ENCODE results near the gene HERC4.

The HERC4 gene

GRCh38 chr10:68074775-68075549 lies at the start of gene HERC4:
Gene HERC4 (minus strand): TSS chr10:68075283. CDS start chr10:68073108, 2,175 bp downstream.
- FAIRE-seq, result no peak

- FAIRE-seq, result no peak
Observed at GRCh38 chr10:68124718-68125117, 49.6 kb upstream of the HERC4 start.

- no peak for FAIRE-seq
Observed at GRCh38 chr10:68121852-68122251, 46.8 kb upstream of the HERC4 start.

- FAIRE-seq, result no peak
Observed at GRCh38 chr10:68121020-68121743, 46.1 kb upstream of the HERC4 start.

- no peak for FAIRE-seq
Observed at GRCh38 chr10:68118657-68119056, 43.6 kb upstream of the HERC4 start.

- FAIRE-seq, result no peak
Observed at GRCh38 chr10:68112837-68113236, 37.8 kb upstream of the HERC4 start.

- no peak for FAIRE-seq
Observed at GRCh38 chr10:68111584-68111983, 36.5 kb upstream of the HERC4 start.

- no peak for FAIRE-seq
Observed at GRCh38 chr10:68110027-68110426, 34.9 kb upstream of the HERC4 start.

- no peak for FAIRE-seq
Observed at GRCh38 chr10:68109331-68109730, 34.2 kb upstream of the HERC4 start, which contains the start of gene MYPN. Gene MYPN (plus strand): TSS chr10:68109488. CDS start chr10:68121439, 11,951 bp downstream.

GRCh38 chr10:68108653-68109052 lies 33.6 kb upstream of the HERC4 start:
- no peak for FAIRE-seq

GRCh38 chr10:68108051-68108450 lies 33.0 kb upstream of the HERC4 start:
- no peak for FAIRE-seq

- no peak for FAIRE-seq
Observed at GRCh38 chr10:68107651-68108050, 32.6 kb upstream of the HERC4 start.

GRCh38 chr10:68106656-68107055 lies 31.6 kb upstream of the HERC4 start:
- no peak for FAIRE-seq

GRCh38 chr10:68105820-68106219 lies 30.7 kb upstream of the HERC4 start:
- peak; percentile 96 for FAIRE-seq

- FAIRE-seq, result no peak
Observed at GRCh38 chr10:68103901-68104300, 28.8 kb upstream of the HERC4 start.

- no peak for FAIRE-seq
Observed at GRCh38 chr10:68103261-68103878, 28.3 kb upstream of the HERC4 start.

- FAIRE-seq, result no peak
Observed at GRCh38 chr10:68101066-68101465, 26.0 kb upstream of the HERC4 start.

- FAIRE-seq, result no peak
Observed at GRCh38 chr10:68099736-68100135, 24.7 kb upstream of the HERC4 start.

- FAIRE-seq, result peak; percentile 53
Observed at GRCh38 chr10:68096913-68097516, 21.9 kb upstream of the HERC4 start.

GRCh38 chr10:68095153-68095552 lies 20.1 kb upstream of the HERC4 start:
- FAIRE-seq, result no peak

- peak; percentile 23 for FAIRE-seq
Observed at GRCh38 chr10:68092512-68092911, 17.4 kb upstream of the HERC4 start.

GRCh38 chr10:68090586-68090985 lies 15.5 kb upstream of the HERC4 start:
- no peak for FAIRE-seq

- FAIRE-seq, result peak; percentile 91
Observed at GRCh38 chr10:68088740-68089139, 13.7 kb upstream of the HERC4 start.
